GM19452 (cell line): ENCODE results near the gene MYH3.
A peak's percentile ranks its signal among the peaks of the same experiment; 100 is the strongest.

Experiments used
- ATAC-seq: cut with Tn5 transposase; IDR thresholded peaks from one replicate; pipeline ENCODE4 v1.9.1; 2021; ENCODE audit not compliant: unreplicated experiment

MYH3 gene

GRCh38 chr17:10614536-10615155 is 42.5 kb downstream of the MYH3 start:
- no peak for ATAC-seq

DNA sequence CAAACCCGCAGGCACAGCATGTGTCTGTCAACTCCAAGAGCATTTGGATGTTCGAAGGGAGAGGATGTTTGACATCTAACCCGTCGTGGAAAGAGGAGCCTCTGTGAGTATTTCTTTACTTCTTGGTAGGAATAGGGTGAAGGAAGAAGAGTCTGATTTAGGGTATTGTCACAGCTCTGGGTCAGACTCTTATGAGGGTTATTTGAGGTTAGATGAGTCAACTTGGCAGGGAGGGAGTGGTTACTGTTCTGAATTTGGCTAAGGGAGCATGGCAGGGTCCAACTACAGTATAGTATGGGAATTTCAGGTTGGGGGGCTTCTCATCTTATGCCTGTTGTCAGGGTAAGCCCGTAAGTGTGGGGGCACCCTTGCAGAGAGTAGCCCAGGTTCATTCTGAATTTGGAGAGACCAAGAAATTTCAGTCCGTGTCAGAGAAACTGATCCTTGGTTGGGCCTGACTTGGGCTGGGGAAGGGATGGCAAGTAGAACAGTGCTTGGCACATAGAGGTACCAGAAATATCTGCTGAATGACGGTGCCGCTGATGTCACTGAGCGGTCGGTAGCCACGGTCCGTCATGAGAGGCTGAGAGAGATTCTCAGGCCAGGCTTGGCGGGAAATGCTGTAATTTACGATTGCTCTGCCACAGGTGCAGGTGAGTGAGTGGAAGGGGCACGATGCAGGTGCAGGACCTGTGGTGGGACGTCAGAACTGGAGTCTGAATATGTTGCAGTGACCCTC is 43.2 kb downstream of the MYH3 start:
- ATAC-seq: no peak

DNA sequence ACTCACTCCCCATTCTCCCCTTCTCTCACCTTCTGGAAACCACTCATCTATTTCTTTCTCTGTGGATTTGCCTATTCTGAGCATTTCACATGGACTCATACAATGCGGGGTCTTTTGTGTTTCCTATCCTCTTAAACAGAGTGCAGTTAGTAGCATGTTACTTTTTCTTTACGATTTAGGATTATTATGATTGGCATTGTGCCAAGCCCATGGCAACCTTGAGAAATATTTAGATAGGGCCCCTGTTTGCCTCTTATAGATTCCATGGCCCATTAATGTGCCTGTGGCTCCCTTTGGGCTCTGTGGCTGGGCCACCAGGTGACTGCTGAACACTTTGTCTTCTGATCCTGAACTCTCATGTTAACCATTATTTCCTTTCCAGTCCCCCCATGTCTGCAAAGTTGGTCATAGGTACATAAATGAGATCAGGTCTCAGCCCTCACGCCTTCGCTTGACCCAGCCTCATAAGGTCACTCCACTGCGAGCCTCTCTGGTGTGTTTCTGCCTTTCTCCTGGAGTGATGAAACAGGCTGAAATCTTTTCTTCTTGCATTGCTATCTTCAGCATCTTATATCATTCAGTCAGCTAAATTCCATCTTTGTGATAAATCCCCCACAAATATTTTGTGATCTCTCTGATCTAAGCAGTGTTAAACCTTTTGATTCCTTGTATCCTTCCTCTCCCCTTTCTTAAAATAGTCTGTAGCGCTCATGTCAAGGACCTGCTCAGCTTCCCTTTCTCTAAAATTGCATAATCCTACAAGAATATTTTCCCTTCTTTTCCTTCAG is 44.0 kb downstream of the MYH3 start:
- ATAC-seq: no peak

DNA sequence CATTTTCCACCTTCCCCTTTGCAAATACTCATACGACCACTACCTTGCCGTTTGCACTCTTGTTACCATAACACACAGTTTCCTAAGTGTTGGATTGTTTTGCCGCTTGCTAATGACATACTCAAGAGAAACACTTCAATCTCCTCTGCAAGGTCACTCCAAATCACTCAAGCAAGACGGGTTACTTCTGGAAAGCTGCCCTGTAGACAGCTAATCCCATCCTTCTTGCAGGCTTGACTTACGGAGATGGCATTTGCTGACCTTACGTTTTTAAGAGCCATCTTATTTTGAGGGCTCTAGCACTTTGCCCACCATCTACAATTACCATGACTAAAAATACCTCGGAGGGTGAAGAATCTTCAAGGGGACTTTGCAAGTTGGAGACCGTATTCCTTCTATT is 46.2 kb downstream of the MYH3 start:
- no peak for ATAC-seq

DNA sequence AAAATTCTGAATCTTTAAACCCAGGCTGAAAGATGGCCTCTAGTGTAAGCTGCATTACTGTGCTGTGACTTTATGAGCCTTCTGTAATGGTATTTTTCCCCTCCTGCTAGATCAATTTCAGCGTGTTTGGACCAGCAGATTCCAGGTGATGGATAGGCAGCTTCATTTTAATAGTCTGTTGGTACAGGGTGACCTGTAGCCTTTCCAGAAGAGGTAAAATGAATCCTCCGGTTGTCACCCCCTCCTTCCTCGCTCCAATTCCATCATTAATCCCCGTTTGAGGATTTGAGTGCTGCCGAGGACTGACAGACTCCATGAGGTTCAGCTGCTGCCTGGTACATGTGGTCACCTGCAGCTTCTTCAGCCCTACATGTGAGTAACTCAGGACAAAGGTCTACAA is 48.9 kb downstream of the MYH3 start:
- ATAC-seq: no peak

- no peak for ATAC-seq
Observed at GRCh38 chr17:10606110-10606509, 51.0 kb downstream of the MYH3 start.

- no peak for ATAC-seq
Observed at GRCh38 chr17:10605221-10605783, 51.8 kb downstream of the MYH3 start.

- no peak for ATAC-seq
Observed at GRCh38 chr17:10604521-10604920, 52.6 kb downstream of the MYH3 start.

- no peak for ATAC-seq
Observed at GRCh38 chr17:10603931-10604330, 53.2 kb downstream of the MYH3 start.

DNA sequence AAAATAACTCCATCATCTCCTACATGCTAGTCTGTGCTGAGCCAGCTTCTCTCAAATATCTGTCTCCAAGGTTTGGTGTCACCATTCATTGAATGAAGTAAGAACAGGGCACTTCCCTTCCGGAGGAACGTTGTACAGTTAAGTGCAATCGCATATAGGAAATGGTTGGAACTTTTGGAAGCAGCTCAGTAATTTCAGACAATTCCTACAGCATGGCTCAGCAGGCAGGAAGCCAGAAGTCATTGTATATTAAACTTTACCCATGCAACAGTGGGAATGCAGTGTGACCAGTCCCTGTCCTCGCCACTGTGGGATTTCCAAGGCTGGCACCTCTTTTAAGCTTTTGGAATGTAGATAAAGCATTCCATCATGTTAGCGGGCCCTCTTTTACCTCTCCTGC is 56.5 kb downstream of the MYH3 start:
- no peak for ATAC-seq

GRCh38 chr17:10598621-10599020 is 58.5 kb downstream of the MYH3 start:
- no peak for ATAC-seq

DNA sequence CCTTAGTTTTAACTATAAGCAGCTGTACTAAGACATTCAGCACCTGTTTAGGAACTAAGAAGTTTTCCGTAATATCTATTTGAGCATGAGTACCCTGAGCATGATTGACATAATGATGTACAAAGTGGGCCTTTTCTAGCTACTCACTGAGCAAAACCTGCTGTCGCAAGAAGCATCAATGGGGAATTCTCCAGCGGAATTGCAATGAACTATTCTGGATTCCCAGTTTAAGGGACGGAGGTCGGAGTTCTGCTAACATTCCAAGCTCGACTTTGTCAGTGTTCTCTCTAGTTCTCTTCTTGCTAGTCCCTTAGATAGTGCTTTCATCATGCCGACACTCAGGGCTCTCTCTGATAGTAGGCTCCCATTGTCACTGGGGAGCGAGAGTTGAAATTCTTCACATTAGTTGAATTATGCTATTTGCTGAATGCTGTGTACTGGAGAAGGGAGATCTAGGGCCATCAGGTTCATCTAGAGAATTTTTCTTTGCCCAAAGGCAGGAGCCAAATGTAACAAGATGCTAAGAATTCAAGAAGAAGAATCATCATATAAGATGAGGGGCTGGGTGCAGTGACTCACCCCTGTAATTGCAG is 67.5 kb downstream of the MYH3 start:
- ATAC-seq: no peak

- ATAC-seq: no peak
Observed at GRCh38 chr17:10585529-10585928, 71.6 kb downstream of the MYH3 start.

GRCh38 chr17:10583834-10584233 is 73.3 kb downstream of the MYH3 start:
- ATAC-seq: no peak

DNA sequence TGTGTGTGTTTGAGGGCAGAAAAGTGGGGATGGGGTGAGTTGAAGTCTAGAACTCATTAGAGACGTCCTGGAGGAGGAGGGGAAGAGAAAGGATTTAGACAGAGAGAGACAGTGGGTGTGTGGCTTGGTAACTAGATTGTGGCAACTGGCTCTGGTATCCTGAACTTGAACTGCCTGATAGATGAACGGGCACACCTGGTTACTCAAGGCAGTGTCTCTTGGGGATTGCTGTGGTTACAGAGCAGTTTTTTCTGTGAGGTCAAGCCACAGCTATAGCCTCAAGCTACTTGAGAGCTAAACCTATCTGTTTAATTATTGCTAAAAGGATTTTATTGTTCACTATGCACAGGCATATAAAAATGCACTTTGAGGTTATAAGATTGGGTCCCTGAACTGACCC is 77.8 kb downstream of the MYH3 start:
- ATAC-seq: peak; percentile 77
